ENCODE data around the gene TDRD12. TPM values are rescaled to one million over a fixed set of nuclear protein-coding genes. Genes with fewer than 3 reads are reported as not detected.

The TDRD12 gene
- polyA plus RNA-seq, 1 experiment = 0.07 TPM

- CTCF ChIA-PET = no interaction called here
- no peak overlapping the region for H3K27ac ChIP-seq (ENCODE audit: low read depth, low read length)
These were observed 45.2 kb upstream of the TDRD12 start for GRCh38 chr19:32674153-32674930.

GRCh38 chr19:32674931-32675719 is 44.4 kb upstream of the TDRD12 start, which contains the start of gene ANKRD27:
Gene ANKRD27 (minus strand): TSS chr19:32675180. CDS start chr19:32659015, 16,165 bp downstream.
- no peak for TF ChIP-seq CTCF (IDR thresholded peaks at IDR 0.05; ENCODE audit: low read depth, low read length)
- CTCF ChIA-PET = no interaction called here

More at GRCh38 chr19:32674153-32674930, 45.2 kb upstream of the TDRD12 start:
- no peak for DNase-seq (ENCODE audit: low read depth, low spot score)
- Histone ChIP-seq H3K27me3 (ENCODE audit: control insufficient read depth, insufficient read depth, low read length) (peaks cover 22% of the 10 kb centered on the region), H3K9me3 (ENCODE audit: control insufficient read depth, insufficient read depth, low read length) (no peaks in the 10 kb centered on the region; the same call in 1 of the 2 replicates), H3K4me3 (ENCODE audit: low read depth, low read length) (peak overlapping the region; percentile 89)
- POLR2A ChIA-PET = interaction anchor here (1.0 to 2.0 kb wide), 2 partner anchors 17 to 93 kb away, joined by 4 to 7 read pairs; partner anchors contain the start of genes NUDT19 and PDCD5
- no peak for TF ChIP-seq CTCF (IDR thresholded peaks at IDR 0.05; ENCODE audit: low read depth, low read length)

GRCh38 chr19:32675720-32676185 is 43.8 kb upstream of the TDRD12 start, which contains the start of gene RGS9BP:
Gene RGS9BP (plus strand): TSS chr19:32675848. CDS start chr19:32676264, 416 bp downstream.
- ChIA-PET CTCF (no interaction called here), POLR2A (interaction anchor here (0.7 to 2.0 kb wide), 4 partner anchors 16 to 1649 kb away, joined by 3 to 7 read pairs (median 4); partner anchors contain the start of genes NUDT19 and PDCD5)
- TF ChIP-seq CTCF (IDR thresholded peaks at IDR 0.05; ENCODE audit: low read depth, low read length) = no peak
- H3K27me3 ChIP-seq (ENCODE audit: control insufficient read depth, insufficient read depth, low read length) = peaks cover 23% of the 10 kb centered on the region
- peak within 1 kb of the TSS; percentile 39 for H3K27ac ChIP-seq (ENCODE audit: low read depth, low read length)
- DNase-seq (ENCODE audit: low read depth, low spot score) = peak; percentile 26
- peak within 1 kb of the TSS; percentile 89 for H3K4me3 ChIP-seq (ENCODE audit: low read depth, low read length)
- H3K9me3 ChIP-seq (ENCODE audit: control insufficient read depth, insufficient read depth, low read length) = no peaks in the 10 kb centered on the region; the same call in 1 of the 2 replicates

More at GRCh38 chr19:32674931-32675719, 44.4 kb upstream of the TDRD12 start, which contains the start of gene ANKRD27:
- H3K4me3 ChIP-seq (ENCODE audit: low read depth, low read length) = peak within 1 kb of the TSS; percentile 89
- DNase-seq (ENCODE audit: low read depth, low spot score) = peak; percentile 93
- peaks cover 23% of the 10 kb centered on the region for H3K27me3 ChIP-seq (ENCODE audit: control insufficient read depth, insufficient read depth, low read length)
- peak within 1 kb of the TSS; percentile 39 for H3K27ac ChIP-seq (ENCODE audit: low read depth, low read length)
- POLR2A ChIA-PET = interaction anchor here (0.7 to 2.0 kb wide), 4 partner anchors 16 to 1650 kb away, joined by 3 to 7 read pairs (median 4); partner anchors contain the start of genes NUDT19 and PDCD5
- no peaks in the 10 kb centered on the region; the same call in 1 of the 2 replicates for H3K9me3 ChIP-seq (ENCODE audit: control insufficient read depth, insufficient read depth, low read length)

GRCh38 chr19:32676186-32676894 is 43.2 kb upstream of the TDRD12 start:
- no peak overlapping the region for H3K27ac ChIP-seq (ENCODE audit: low read depth, low read length)
- peak overlapping the region; percentile 89; the same call in 1 of the 2 replicates for H3K4me3 ChIP-seq (ENCODE audit: low read depth, low read length)
- DNase-seq (ENCODE audit: low read depth, low spot score) = no peak
- TF ChIP-seq CTCF (IDR thresholded peaks at IDR 0.05; ENCODE audit: low read depth, low read length) = no peak
- peaks cover 23% of the 10 kb centered on the region for H3K27me3 ChIP-seq (ENCODE audit: control insufficient read depth, insufficient read depth, low read length)
- POLR2A ChIA-PET = interaction anchor here (2.0 kb wide), 1 partner anchor 15 kb away, joined by 7 read pairs; the partner anchor contains the start of gene NUDT19
- no peaks in the 10 kb centered on the region; the same call in 1 of the 2 replicates for H3K9me3 ChIP-seq (ENCODE audit: control insufficient read depth, insufficient read depth, low read length)
- CTCF ChIA-PET = no interaction called here
